HG02763 (cell line): ENCODE data around the gene COL11A2.

Source experiments
- ATAC-seq: cut with Tn5 transposase; IDR thresholded peaks from one replicate; pipeline ENCODE4 v1.9.1; 2021; ENCODE audit warnings: mild to moderate bottlenecking, moderate library complexity; ENCODE audit not compliant: unreplicated experiment

COL11A2 gene

GRCh38 chr6:33193619-33194018 lies 1.4 kb upstream of the COL11A2 start:
- no peak for ATAC-seq

DNA sequence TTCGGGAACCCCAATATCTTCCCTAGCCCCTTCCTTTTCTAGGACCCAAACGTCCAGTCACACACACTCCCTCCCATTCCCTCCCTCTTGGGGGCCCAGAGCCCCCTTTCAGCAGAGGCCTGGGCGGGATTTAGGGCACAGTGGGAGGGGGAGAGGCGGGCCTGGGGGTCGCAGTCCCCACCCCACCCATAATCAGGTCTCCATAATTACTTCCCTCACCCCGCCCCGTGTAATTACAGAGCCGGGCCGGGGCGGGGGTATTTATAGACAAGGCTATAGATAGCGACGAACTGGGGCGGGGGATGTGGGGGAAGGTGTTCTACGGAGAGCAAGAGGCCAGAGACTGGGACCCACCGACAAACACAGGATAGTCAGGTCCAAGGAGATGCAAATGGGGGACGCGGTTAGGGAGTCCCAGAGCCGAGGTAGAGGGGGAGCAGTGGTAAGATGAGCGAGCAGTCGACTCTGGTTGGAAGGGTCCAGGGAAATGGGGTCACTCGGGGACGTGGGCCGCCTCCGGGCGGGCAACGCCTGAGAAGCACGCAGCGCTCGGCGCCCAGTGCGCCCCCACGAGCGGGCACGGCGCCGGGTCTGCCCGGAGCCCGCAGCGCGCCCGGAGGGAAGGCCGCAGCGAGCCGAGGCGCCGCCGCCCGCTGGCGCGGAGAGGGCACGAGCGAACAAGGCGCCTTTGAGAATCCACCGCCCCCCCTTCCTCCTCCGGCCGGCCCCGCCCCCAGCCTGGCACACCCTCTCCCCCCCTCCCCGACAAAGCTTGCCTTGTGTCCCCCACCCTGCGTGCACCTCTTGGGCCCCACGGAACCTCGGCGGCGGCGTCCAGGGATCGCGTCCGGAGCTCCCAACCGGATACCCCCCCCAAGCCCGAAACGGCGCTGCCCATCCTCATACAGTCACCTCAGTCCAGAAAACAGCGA lies 670 bp upstream of the COL11A2 start:
- no peak for ATAC-seq

DNA sequence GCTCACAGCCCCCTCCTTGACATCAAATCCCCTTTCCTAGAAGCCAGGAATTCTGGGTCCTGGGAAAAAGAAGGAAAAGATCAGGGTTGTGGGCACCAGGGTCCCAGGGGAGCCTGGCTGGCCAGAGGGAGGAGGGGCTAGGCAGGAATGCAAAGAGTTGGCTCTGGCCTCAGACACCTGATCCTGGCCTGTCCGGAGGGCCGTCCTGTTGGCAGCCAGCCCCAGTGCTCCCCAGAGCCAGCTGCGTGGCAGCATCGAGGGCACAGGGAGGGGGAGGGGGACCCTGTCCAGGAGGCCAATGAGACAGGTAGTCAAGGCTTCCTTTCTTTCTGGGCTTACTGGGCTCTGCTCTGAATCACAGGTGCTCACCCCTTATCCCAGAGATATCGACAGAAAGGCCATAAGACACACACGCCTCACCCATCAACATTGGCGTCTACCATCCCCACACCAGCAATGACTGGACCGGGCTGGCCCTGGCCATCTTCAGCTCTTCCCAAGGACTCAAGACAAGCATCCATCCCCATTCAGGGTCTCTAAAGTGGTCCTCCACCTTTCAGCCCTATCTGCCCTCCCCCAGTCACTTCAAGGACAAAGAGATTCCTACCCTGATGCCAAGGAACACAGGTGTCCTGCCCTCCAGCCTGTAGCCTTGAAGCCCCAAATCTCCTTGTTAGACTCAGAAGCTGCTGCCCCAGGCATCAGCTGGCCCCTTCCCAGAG lies 723 bp downstream of the COL11A2 start:
- ATAC-seq: no peak

GRCh38 chr6:33190504-33191107 lies 1.7 kb downstream of the COL11A2 start:
- no peak for ATAC-seq

DNA sequence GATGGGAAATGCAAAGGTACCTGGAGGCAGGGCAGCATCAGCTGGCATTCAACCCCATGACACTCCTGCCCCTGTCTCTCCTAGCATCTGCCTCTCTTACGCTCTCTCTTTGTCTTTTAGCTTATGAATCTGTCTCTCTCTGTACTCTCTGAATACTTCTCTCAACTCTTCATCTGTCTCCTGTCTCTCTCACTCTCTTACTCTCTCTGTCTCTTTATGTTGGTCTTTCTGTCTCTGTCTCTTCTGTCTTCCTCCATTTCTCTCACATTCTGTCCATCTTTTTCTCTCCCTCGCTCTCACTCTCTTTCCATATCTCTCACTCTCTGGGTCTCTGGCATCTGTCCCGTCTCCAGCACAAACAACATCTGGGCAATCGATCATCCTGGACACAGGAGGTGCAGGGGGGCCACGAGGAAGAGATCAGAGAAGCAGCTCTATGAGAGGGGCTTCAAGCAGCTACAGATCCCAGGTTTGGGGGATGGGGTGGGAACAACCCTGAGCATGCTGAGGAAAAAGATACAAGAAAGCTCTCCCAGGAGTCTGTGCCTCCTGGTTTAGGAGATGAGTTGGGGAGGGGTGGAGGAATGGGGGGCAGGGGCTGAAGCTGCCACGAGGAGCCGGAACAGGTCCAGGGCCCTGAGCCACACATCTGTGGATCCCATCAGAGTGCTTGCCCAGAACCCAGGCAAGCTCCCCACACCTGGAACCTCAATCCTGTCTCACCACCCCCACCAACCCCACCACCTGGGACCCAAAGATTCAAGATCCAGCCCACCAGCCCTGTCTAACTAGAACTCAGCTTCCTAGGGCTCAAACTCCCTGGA lies 2.4 kb downstream of the COL11A2 start:
- no peak for ATAC-seq

- ATAC-seq: no peak
Measured at GRCh38 chr6:33189164-33189563, 3.1 kb downstream of the COL11A2 start.

- no peak for ATAC-seq
Measured at GRCh38 chr6:33187809-33188208, 4.5 kb downstream of the COL11A2 start.

- no peak for ATAC-seq
Measured at GRCh38 chr6:33185654-33186187, 6.5 kb downstream of the COL11A2 start.

DNA sequence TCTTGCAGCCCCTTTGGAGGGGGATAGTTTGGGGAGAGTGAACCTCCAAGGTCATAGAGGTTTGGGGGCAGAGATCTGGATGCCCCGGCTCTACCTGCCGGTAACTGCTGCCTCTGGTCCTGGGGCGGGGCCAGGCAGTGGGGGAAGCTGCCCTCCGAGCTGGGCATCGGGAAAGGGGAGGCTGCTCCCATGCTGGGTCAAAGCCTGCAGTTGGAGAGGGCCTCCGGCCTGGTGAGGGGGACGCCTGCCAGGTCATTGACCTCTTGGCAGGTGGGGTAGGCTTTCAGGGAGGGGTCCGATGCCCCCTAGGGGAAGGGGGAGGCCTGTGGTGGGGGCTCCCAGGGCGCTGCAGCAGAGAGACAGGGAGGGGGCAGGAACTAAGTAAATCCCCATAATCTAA lies 7.1 kb downstream of the COL11A2 start:
- no peak for ATAC-seq

DNA sequence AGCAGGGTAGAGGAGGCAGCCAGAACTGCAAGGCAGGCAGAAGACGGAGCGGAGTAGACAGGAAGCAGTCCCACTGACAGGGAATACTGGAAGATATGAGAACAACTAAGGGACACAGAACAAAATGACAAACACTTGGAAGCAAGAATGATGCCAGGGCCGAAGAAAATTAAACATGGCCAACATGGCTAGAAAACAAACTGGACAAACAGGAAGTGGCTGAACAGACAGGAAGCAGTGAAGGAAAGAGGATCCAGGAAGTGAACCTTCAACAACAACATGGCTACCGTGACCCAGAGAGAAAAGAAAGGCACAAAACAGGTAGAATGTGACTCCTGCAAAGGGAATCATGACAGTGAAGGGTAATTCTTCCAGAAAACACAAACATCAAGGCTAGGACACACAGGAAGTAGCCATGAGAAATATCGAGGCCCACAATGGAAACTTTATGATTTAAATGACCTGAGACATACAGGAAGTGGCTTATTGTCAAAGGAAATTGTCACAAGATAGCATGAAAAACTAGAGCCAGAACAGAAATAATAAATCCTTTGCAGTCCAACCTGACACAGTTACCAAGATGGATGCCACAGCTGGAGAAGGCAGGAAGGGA lies 9.1 kb downstream of the COL11A2 start:
- no peak for ATAC-seq

DNA sequence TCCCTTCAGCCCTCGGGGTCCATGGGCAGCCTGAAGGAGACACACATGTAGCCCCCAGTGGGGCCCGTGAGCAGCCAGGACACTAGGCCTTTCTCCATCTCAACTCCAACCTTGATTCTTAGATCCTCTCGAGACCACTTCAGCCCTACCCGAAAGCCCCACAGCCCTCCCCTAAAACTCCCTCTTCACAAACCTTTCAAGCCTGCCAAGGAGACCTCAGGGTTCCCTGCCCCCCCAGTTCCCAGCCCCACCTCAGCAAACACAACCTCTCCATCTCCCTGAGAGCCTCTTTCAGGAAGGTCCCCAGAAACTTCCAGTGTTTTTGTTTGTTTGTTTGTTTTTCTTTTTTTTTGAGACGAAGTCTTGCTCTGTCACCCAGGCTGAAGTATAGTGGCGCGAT lies 11.1 kb downstream of the COL11A2 start:
- ATAC-seq: no peak

DNA sequence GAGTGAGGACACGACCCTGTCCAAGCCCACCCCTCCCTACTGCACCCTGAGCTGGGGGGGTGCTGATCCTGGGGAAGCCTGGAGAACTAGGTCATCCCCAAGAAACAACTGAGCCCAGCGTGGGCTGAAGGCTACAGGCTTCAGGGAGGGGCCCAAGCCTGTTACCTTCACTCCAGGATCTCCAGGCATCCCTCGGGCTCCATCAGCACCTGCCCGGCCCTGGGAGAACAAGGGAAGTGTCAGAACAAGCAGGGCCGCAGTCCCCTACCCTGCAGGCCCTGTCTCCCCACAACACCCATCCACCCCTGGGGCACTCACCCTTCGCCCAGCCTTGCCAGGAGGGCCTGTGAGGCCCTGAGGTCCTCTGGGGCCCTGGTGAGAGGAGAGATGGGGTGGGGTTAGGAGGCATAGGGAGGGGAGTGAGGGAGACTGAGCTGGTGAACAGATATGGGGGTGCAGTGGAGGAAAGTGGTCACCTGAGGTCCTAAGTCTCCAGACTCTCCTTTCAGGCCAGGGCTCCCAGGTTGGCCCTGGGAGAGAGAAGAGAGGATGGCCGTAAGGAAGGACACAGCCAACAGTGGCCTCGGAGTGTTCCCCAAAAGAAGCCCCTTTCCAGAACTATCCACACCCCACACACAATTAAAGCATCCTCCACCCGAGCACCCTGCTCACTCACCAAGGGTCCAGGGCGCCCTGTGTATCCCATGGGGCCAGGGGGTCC lies 13.4 kb downstream of the COL11A2 start:
- no peak for ATAC-seq

GRCh38 chr6:33177552-33178446 lies 14.5 kb downstream of the COL11A2 start:
- ATAC-seq: no peak

DNA sequence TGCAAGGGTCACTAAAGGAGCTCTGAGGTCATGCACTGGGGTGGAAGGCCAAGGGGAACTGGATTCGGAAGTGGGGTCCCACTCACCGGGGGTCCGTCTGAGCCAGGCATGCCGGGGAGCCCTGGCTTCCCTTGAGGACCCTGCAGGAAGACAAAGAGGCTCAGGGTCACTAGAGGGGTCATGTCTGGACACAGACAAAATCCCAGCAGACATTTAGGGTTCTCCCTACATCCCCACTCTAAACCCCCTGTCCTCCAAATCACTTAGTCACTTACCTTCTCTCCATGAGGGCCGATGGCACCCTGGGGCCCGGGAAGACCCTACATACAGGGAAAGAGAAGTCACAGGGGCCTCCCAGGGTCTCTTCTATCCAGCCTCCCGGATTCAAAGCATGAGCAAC lies 15.4 kb downstream of the COL11A2 start:
- ATAC-seq: no peak

GRCh38 chr6:33175436-33176069 lies 16.7 kb downstream of the COL11A2 start:
- ATAC-seq: no peak

DNA sequence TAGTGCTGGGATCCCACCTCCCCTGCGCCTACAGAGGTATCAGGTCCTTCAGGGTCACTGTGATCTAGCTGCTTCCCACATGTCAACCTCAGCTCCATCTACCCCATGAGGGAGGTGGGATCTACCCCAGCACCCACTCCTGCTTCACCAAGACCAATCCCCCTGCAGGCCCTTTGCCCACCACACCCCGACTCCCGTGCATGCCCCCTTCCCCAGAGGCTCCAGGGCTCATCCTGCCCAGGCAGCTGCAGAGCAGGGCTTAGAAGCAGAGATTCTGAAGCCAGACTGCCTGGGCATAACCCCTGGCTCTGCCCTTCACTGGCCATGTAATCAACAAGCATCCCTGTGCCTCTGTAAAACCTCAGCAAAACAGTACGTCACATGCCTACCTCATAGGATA lies 17.5 kb downstream of the COL11A2 start:
- ATAC-seq: no peak

DNA sequence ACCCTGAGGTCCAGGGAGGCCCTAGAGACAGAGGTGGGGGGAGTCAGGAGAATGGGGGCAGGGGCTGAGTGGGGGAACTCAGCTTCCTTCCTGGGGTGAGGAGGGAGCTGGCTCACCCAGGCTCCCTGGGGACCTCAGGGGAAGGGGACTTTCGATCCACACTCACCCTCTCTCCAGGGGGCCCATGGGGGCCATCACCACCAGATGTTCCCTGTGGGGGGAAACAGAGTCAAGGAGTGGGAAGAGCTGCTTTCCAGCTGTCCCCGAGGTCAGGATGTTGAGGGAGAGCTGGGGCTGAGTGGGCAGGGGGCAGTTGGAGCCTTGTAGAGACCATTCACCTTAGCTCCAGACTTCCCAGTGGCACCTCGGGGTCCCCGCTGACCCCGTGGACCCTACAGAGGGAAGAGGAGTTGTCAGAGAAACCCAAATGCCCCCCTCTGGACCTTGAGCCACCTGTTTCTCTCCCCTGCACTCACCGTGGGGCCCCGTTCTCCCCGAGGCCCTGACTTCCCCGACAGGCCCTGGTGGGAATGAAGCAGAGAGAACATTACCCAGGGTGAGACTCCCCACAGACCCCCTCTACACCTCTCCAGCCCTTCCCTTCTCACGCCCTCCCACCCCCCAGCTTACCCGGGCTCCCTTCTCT lies 18.6 kb downstream of the COL11A2 start:
- ATAC-seq: no peak
